GM13977 (cell line): Measurements from ENCODE around the gene DGKG.
A peak's percentile ranks its signal among the peaks of the same experiment; 100 is the strongest.

ENCODE experiments used
- DNase-seq: peaks from one replicate; pipeline ENCODE4 v3.0.0; 2012; ENCODE audit warnings: low spot score
- CTCF ChIP-seq: IDR thresholded peaks from 2 replicates; pipeline ENCODE4 v1.5.1; 2012; ENCODE audit warnings: mild to moderate bottlenecking, control low read depth; ENCODE audit not compliant: insufficient read depth; ENCODE audit errors: extremely low read depth, missing control alignments
- in situ Hi-C: fragments of 300-500 bp; cut with MboI; formaldehyde crosslinking; loops from one replicate; pipeline ENCODE4 v1.12.0; 2022; ENCODE audit warnings: low sequenced_read_pairs, low pct_unique_long_range_greater_than_20kb, mixed read lengths, inconsistent platforms; ENCODE audit not compliant: unreplicated experiment

Gene DGKG

GRCh38 chr3:186200726-186201125 lies 161.3 kb downstream of the DGKG start:
- DNase-seq, result no peak
- TF ChIP-seq CTCF, result no peak
- in situ Hi-C loops, result no loop called here

DNA sequence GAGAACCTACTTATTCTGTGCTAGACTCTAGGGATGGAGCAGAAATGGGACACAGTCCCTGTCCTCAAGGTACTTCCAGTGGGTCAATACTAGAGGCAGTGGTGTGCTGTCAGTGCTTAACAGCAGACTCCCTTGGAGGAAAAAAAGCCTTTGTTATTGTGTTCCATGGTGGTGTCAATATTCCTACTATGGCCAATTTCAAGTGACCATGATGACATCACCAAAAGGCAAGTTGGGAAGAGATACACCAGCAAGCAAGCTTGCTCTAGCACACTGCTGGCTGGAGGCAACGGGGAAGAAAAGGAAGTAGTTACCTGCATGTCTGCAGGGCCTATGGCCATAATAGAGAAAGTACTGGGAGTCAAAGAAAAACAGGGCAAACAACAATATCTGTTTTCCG lies 163.6 kb downstream of the DGKG start:
- DNase-seq, result no peak
- no peak for TF ChIP-seq CTCF
- in situ Hi-C loops, result no loop called here

GRCh38 chr3:186194451-186194811 lies 167.6 kb downstream of the DGKG start:
- no peak for DNase-seq
- no peak for TF ChIP-seq CTCF
- in situ Hi-C loops, result no loop called here

DNA sequence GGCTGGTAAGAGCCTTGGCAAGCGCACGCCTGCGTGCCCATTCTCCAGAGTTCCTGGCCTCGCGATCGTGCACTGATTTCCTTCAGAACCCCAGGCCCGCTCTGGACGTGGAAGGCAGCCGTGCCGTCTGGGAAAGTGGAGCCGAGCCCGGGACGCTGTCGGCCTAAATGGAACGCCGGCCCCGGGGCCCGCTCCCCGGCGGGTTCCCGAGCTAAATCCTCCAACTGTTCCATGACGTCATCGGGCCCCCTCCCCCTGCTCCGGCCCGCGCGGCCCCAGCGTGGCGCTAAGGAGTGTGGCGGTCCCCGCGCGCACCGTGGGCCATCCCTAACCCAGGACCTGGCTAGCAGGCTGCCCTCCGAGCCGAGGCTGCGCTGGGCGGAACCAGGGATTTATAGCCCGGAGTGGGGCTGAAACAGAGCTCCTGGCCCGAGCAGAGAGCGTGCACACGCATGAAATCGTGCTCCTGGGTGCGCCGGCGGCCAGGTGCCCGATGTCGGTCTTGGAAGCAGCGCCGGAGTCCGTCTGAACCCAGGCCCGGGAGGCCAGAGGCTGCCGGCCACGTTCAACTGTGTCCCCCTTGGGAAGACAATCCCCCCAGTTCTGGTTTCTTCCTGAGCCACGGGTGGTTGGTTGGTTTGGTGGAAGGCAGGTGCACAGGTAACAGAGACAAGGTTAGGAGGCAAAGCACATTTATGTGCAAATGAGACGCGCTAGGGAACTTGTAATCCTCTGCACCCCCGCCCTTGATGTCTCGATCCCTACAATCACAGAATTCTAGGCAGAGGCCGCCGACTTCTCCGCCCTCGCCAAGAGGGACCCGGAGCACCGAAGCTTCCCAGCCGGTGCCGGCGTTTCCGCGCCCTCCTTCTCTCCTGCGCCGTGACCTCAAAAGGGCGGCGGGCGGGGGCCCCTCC lies 168.2 kb downstream of the DGKG start:
- TF ChIP-seq CTCF, result no peak
- DNase-seq, result peak; percentile 27
- in situ Hi-C loops, result no loop called here

- TF ChIP-seq CTCF, result no peak
- no peak for DNase-seq
- in situ Hi-C loops, result no loop called here
Observed at GRCh38 chr3:186192823-186193222, 169.2 kb downstream of the DGKG start.

GRCh38 chr3:186189492-186189891 lies 172.5 kb downstream of the DGKG start:
- in situ Hi-C loops, result no loop called here
- no peak for TF ChIP-seq CTCF
- no peak for DNase-seq
